Mesenchymal stem cell (in vitro differentiated cells and primary cell): ENCODE measurements around the gene CCNQ.
A peak's percentile ranks its signal among the peaks of the same experiment; 100 is the strongest.

Experiments
- DNase-seq: peaks from one replicate; pipeline ENCODE4 v3.0.0-alpha.2; 2013
- H2AFZ ChIP-seq: one replicate; pipeline ENCODE4 v1.6.1; 2013; ENCODE audit warnings: low read depth, mild to moderate bottlenecking, control low read depth, inconsistent platforms, low read length, moderate library complexity
- H2AK5ac ChIP-seq: 2 replicates; pipeline ENCODE4 v1.6.1; 2013; ENCODE audit warnings: low read length, moderate library complexity, mild to moderate bottlenecking, inconsistent platforms; ENCODE audit not compliant: severe bottlenecking
- H2BK120ac ChIP-seq: one replicate; pipeline ENCODE4 v1.6.1; 2013; ENCODE audit warnings: low read depth, mild to moderate bottlenecking, inconsistent platforms, low read length, moderate library complexity
- H2BK12ac ChIP-seq, 2 experiments: one replicate each; pipeline ENCODE4 v1.6.1; 2013; ENCODE audit warnings: inconsistent platforms in 2 of 2, low read length in 2 of 2, mild to moderate bottlenecking in 2 of 2, moderate library complexity in 2 of 2, control low read depth in 1 of 2
- H2BK15ac ChIP-seq: one replicate; pipeline ENCODE4 v1.6.1; 2013; ENCODE audit warnings: mild to moderate bottlenecking, low read depth, inconsistent platforms; ENCODE audit not compliant: poor library complexity, severe bottlenecking
- H2BK5ac ChIP-seq: 2 replicates; pipeline ENCODE4 v1.6.1; 2013; ENCODE audit warnings: low read depth, mild to moderate bottlenecking, low read length, control low read depth, inconsistent platforms; ENCODE audit not compliant: poor library complexity, severe bottlenecking
- H3K14ac ChIP-seq, 2 experiments: one replicate each; pipeline ENCODE4 v1.6.1; 2013; ENCODE audit warnings: inconsistent platforms in 2 of 2, low read length in 2 of 2, control low read depth in 1 of 2, mild to moderate bottlenecking in 1 of 2, moderate library complexity in 1 of 2
- H3K18ac ChIP-seq, 2 experiments: one replicate each; pipeline ENCODE4 v1.6.1; 2013; ENCODE audit warnings: inconsistent platforms in 2 of 2, low read length in 2 of 2, control low read depth in 1 of 2, low read depth in 1 of 2, mild to moderate bottlenecking in 1 of 2
- H3K23ac ChIP-seq, 2 experiments: one replicate each; pipeline ENCODE4 v1.6.1; 2013; ENCODE audit warnings: inconsistent platforms in 2 of 2, low read length in 2 of 2, mild to moderate bottlenecking in 2 of 2, moderate library complexity in 2 of 2, control low read depth in 1 of 2
- H3K27ac ChIP-seq: 2 replicates; pipeline ENCODE4 v1.5.1; 2013; ENCODE audit warnings: mild to moderate bottlenecking, moderate library complexity, low read length, control low read depth, inconsistent platforms; ENCODE audit not compliant: poor library complexity, severe bottlenecking
- H3K27me3 ChIP-seq, 2 experiments: 2 replicates each; pipeline versions ENCODE4 v1.6.1 to v1.7.0; 2013; ENCODE audit warnings: low read length in 2 of 2, mild to moderate bottlenecking in 2 of 2, moderate library complexity in 2 of 2, control low read depth in 1 of 2, inconsistent platforms in 1 of 2; ENCODE audit not compliant: control insufficient read depth in 1 of 2, insufficient read depth in 1 of 2
- H3K36me3 ChIP-seq, 2 experiments: 2 replicates each; pipeline versions ENCODE4 v1.6.1 to v1.7.0; 2013; ENCODE audit warnings: low read length in 2 of 2, control low read depth in 1 of 2, inconsistent platforms in 1 of 2, low read depth in 1 of 2, mild to moderate bottlenecking in 1 of 2; ENCODE audit not compliant: insufficient read depth in 2 of 2, control insufficient read depth in 1 of 2
- H3K4ac ChIP-seq, 2 experiments: one replicate each; pipeline ENCODE4 v1.6.1; 2013; ENCODE audit warnings: inconsistent platforms in 2 of 2, low read length in 2 of 2, mild to moderate bottlenecking in 2 of 2, moderate library complexity in 2 of 2, control low read depth in 1 of 2, low read depth in 1 of 2
- H3K4me1 ChIP-seq: 2 replicates; pipeline ENCODE4 v1.6.1; 2013; ENCODE audit warnings: low read depth, low read length, control low read depth; ENCODE audit not compliant: control insufficient read depth, insufficient read depth
- H3K4me2 ChIP-seq: 2 replicates; pipeline ENCODE4 v1.6.1; 2013; ENCODE audit warnings: low read length, mild to moderate bottlenecking, inconsistent platforms; ENCODE audit not compliant: poor library complexity, severe bottlenecking
- H3K4me3 ChIP-seq, 2 experiments: 2 replicates each; pipeline versions ENCODE4 v1.5.1 to v1.7.0; 2013; ENCODE audit warnings: low read length in 2 of 2, mild to moderate bottlenecking in 2 of 2, control low read depth in 1 of 2, low read depth in 1 of 2; ENCODE audit not compliant: insufficient read depth in 1 of 2
- H3K79me1 ChIP-seq: replicated peaks from 2 replicates; pipeline ENCODE4 v1.6.1; 2013; ENCODE audit warnings: mild to moderate bottlenecking, control low read depth, low read length, inconsistent platforms; ENCODE audit not compliant: poor library complexity, severe bottlenecking
- H3K9ac ChIP-seq: 2 replicates; pipeline ENCODE4 v1.7.0; 2013; ENCODE audit warnings: mild to moderate bottlenecking, low read length, moderate library complexity
- H3K9me3 ChIP-seq: 2 replicates; pipeline ENCODE4 v1.7.0; 2013; ENCODE audit warnings: mild to moderate bottlenecking, low read length; ENCODE audit not compliant: control insufficient read depth
- H4K8ac ChIP-seq: one replicate; pipeline ENCODE4 v1.6.1; 2013; ENCODE audit warnings: inconsistent platforms, mild to moderate bottlenecking, low read length, moderate library complexity
- H4K91ac ChIP-seq: one replicate; pipeline ENCODE4 v1.6.1; 2013; ENCODE audit warnings: mild to moderate bottlenecking, low read length, inconsistent platforms
- WGBS: methylation state at CpG from one replicate; pipeline ENCODE4 v1.1.7; 2013; ENCODE audit warnings: mixed read lengths; 5-methylcytosine and 5-hydroxymethylcytosine counted together

CCNQ gene

DNA sequence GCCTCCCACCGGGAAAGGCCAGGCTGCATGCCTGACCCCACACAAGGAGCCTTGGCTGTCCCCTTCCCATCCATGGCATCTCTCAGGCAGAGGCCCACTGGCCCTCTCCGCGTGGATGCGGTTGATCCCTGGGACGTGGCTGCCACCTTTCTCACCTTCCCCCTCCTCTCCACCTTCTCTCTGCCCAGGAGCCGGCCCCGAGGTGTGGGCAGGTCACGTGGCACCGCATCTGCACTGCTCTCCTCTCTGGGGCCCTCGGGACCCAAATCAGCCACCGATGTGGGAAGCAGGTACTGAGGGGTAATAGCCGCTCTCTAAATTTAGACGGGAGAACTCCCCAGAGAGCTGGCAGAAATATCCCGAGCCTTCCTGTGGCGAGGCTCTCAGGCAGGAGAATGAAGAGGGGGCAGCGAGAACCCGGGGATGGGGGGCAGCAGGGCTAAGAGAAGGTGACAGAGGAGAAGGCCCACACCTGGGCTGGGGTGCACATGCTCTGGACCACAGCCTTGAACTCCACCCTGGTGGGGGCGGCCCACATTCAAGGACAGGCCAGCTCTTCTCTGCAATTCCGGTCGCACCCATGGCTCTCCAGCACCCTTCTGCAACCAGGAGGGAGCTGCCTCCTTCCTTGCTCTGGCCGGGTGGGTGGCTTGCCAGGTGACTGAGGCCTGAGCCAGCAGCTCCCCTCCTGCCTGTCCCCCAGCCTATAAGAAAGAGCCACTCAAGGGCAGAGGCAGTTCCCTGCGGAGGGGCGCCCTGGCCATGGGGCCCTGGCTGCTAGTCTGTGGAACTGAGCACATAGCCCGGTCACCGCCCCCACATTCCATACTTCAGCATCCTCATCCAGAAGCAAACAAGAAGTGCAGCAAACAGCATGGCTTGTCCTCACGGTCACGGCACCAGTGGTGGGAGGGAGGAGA lies 38.4 kb upstream of the CCNQ start:
- Histone ChIP-seq H3K18ac (no peak overlapping the region), H3K4ac (no peak overlapping the region), H2AK5ac (no peak overlapping the region), H3K9ac (no peak overlapping the region), H4K91ac (no peak overlapping the region), H2BK15ac (no peak overlapping the region), H2BK120ac (no peak overlapping the region), H3K23ac (no peak overlapping the region), H2BK5ac (no peak overlapping the region), H3K4me2 (no peak overlapping the region), H3K4me1 (peaks cover 6% of the 10 kb centered on the region), H3K27ac (no peak overlapping the region), H2BK12ac (no peak overlapping the region), H3K4me3 (no peak overlapping the region), H4K8ac (no peak overlapping the region), H3K36me3 (no peaks in the 10 kb centered on the region), H3K79me1 (no peaks in the 10 kb centered on the region), H3K9me3 (no peaks in the 10 kb centered on the region), H3K27me3 (peaks cover 12 to 75% of the 10 kb centered on the region in 2 experiments), H2AFZ (no peak overlapping the region), H3K14ac (no peak overlapping the region)
- 81% methylated on average over 23 of the region's 27 CpGs for WGBS
- no peak for DNase-seq

DNA sequence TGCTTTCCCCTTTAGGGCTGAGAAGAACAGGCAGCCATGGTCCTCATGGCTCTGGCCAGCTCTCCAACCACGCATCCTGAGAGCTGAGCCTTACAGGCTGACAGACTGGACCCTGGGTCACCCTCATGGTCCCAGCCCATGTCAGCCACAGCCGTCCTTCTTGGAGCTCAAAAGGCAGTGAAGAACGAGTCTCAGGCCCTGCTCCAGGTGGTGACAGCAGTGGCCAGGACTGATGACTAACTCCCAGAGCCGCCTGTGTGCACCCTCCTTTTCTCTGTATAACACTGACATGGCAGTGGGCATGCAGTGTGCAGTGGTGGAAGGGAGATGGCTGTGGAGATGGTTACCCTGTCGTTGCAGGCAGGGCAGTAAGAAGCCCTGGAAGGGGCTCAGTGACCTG lies 37.8 kb upstream of the CCNQ start:
- Histone ChIP-seq H3K36me3 (no peaks in the 10 kb centered on the region), H3K18ac (no peak overlapping the region), H3K14ac (no peak overlapping the region), H2AK5ac (no peak overlapping the region), H2BK12ac (no peak overlapping the region), H3K4me3 (no peak overlapping the region), H3K4me1 (peaks cover 3% of the 10 kb centered on the region), H3K4ac (no peak overlapping the region), H3K79me1 (no peaks in the 10 kb centered on the region), H4K91ac (no peak overlapping the region), H3K9me3 (peaks cover 4% of the 10 kb centered on the region), H4K8ac (no peak overlapping the region), H3K4me2 (no peak overlapping the region), H3K23ac (no peak overlapping the region), H3K27ac (no peak overlapping the region), H3K9ac (no peak overlapping the region), H2BK5ac (no peak overlapping the region), H2AFZ (no peak overlapping the region), H2BK15ac (no peak overlapping the region), H2BK120ac (no peak overlapping the region), H3K27me3 (peaks cover 12 to 75% of the 10 kb centered on the region in 2 experiments)
- 79% methylated on average over 3 of the region's 5 CpGs for WGBS
- no peak for DNase-seq

DNA sequence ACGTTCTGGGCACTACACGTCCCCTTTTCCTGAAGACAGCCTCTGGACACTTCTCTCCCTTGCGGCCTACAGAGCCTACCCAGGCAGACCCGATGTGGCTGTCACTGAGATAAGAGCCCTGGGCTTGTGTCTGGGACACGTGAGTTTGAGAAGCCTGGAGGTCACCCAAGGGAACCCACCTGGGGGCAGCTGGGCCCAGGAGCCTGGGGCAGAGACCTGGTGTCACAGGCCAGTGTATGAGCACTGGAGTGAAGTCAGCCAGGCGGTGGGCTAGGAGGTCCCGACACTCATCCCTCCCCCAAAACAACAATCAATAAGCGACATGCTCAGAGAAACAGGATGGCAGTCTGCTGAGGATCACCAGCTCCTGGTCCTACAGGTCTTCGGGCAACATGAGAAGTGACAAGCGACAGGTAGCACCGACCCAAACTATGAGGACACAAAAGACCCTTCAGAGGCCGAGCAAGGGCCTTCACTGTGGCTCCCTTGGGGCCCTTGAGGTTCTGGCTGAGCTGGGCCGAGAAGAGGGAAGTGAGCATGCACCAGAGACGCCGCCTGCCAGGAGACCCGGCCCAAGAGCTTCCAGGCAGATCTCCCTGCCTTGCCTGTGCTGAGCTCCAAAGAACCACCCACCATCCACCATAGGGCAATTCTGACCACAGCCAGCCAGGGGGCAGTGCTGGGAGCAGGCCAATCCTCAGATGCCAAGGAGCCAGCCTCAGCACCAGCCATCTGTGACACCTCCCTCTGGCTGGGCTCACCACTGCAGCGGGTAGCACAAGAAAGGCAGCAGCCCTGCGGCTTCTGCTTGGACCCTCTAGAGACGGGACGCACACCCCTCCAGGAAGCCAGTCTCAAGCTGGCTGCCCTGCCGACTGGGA lies 37.1 kb upstream of the CCNQ start:
- H3K14ac ChIP-seq = no peak overlapping the region
- no peak overlapping the region for H3K18ac ChIP-seq
- no peak overlapping the region for H3K4ac ChIP-seq
- no peak overlapping the region for H2AFZ ChIP-seq
- H3K9me3 ChIP-seq = peaks cover 10% of the 10 kb centered on the region
- no peak overlapping the region for H3K4me3 ChIP-seq
- H2BK120ac ChIP-seq = no peak overlapping the region
- 90% methylated on average over 16 of the region's 21 CpGs for WGBS
- H3K23ac ChIP-seq = no peak overlapping the region
- H4K91ac ChIP-seq = no peak overlapping the region
- H3K79me1 ChIP-seq = no peaks in the 10 kb centered on the region
- no peak overlapping the region for H4K8ac ChIP-seq
- peak; percentile 15 for DNase-seq
- no peaks in the 10 kb centered on the region for H3K4me1 ChIP-seq
- H3K36me3 ChIP-seq = no peaks in the 10 kb centered on the region
- H3K27ac ChIP-seq = no peak overlapping the region
- H3K4me2 ChIP-seq = no peak overlapping the region
- no peak overlapping the region for H2BK12ac ChIP-seq
- H3K9ac ChIP-seq = no peak overlapping the region
- H2AK5ac ChIP-seq = no peak overlapping the region
- no peak overlapping the region for H2BK5ac ChIP-seq
- H3K27me3 ChIP-seq = peaks cover 11 to 75% of the 10 kb centered on the region in 2 experiments
- H2BK15ac ChIP-seq = no peak overlapping the region

DNA sequence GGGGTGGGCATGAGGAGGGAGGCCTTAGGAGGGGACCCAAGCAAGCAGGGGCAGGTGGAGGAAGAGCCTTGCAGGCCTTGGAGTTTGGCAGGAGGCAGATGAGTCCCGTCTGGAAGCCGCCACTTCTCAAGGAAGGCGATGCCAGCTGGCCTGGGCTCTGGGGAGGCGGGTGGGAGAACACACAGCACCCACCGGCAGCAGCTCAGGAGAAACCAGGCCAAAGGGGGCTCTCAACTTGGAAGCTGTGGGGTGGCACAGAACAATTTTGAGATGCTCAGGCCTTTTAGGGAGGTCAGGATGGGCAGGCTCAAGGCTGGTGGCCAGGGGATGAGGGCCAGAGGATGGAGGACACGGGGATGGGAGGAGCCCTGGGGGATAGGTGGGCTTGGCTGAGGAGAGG lies 36.4 kb upstream of the CCNQ start:
- no peak overlapping the region for H4K8ac ChIP-seq
- no peak overlapping the region for H2BK15ac ChIP-seq
- 94% methylated on average over 6 of the region's 6 CpGs for WGBS
- no peak overlapping the region for H3K4me2 ChIP-seq
- H3K27me3 ChIP-seq = peaks cover 6 to 76% of the 10 kb centered on the region in 2 experiments
- H3K79me1 ChIP-seq = no peaks in the 10 kb centered on the region
- H4K91ac ChIP-seq = no peak overlapping the region
- no peak overlapping the region for H2BK120ac ChIP-seq
- no peak overlapping the region for H3K4ac ChIP-seq
- H3K14ac ChIP-seq = no peak overlapping the region
- no peak overlapping the region for H2AK5ac ChIP-seq
- no peaks in the 10 kb centered on the region for H3K36me3 ChIP-seq
- H3K4me3 ChIP-seq = no peak overlapping the region
- H2BK12ac ChIP-seq = no peak overlapping the region
- no peak overlapping the region for H3K27ac ChIP-seq
- no peak overlapping the region for H3K18ac ChIP-seq
- no peaks in the 10 kb centered on the region for H3K4me1 ChIP-seq
- no peak overlapping the region for H3K23ac ChIP-seq
- DNase-seq = no peak
- no peak overlapping the region for H3K9ac ChIP-seq
- no peak overlapping the region for H2BK5ac ChIP-seq
- H2AFZ ChIP-seq = no peak overlapping the region
- peaks cover 16% of the 10 kb centered on the region for H3K9me3 ChIP-seq
